Measurements from ENCODE around the gene HVCN1. TPM values are rescaled to one million over a fixed set of nuclear protein-coding genes. Genes with fewer than 3 reads are reported as not detected.

Gene HVCN1
- total RNA-seq, 6 experiments from 2014 or later, result 0.55 to 2.4 (median 1.6) TPM

DNA sequence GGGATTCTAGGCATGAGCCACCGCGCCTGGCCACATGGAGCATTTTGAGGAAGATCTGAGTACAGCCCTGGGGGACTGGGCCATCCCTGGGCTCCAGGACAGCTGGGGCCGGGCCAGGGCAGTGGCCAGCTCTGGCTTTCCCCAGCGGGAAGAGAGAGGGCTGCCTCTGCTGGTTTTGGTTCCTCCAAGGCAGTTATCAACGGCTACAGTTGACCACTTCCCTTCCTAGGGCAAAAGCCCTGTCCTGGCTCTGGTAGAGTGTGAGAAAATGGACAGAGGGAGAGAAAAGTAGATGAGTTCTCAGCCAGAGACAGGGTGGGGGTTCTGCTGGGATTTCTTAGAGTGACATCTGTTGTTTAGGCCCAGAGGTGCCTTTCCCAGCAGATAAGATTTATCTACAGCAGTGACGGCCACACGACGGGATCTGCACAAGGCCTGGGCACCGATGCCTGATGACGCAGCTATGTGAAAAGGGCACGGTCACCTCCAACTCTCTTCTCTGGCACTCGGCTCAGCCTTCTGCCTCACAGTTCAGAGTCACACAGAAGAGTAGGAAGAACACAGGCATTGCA lies 5.5 kb upstream of the HVCN1 start:
- ATAC-seq (peak; percentile 37 to 54 (median 45)), DNase-seq (peak in 2 of 3 donors; percentile 53 to 68)
- TF ChIP-seq POLR2A (IDR thresholded peaks at IDR 0.05), result no peak
- TF ChIP-seq, protein P1, sequence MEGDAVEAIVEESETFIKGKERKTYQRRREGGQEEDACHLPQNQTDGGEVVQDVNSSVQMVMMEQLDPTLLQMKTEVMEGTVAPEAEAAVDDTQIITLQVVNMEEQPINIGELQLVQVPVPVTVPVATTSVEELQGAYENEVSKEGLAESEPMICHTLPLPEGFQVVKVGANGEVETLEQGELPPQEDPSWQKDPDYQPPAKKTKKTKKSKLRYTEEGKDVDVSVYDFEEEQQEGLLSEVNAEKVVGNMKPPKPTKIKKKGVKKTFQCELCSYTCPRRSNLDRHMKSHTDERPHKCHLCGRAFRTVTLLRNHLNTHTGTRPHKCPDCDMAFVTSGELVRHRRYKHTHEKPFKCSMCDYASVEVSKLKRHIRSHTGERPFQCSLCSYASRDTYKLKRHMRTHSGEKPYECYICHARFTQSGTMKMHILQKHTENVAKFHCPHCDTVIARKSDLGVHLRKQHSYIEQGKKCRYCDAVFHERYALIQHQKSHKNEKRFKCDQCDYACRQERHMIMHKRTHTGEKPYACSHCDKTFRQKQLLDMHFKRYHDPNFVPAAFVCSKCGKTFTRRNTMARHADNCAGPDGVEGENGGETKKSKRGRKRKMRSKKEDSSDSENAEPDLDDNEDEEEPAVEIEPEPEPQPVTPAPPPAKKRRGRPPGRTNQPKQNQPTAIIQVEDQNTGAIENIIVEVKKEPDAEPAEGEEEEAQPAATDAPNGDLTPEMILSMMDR (IDR thresholded peaks at IDR 0.05), result no peak
- peaks cover 0 to 8% (median 0%) of the 10 kb centered on the region in 4 donors for H3K4me1 ChIP-seq
- no peaks in the 10 kb centered on the region for H3K9me3 ChIP-seq
- no peak overlapping the region for H3K4me3 ChIP-seq
- H3K36me3 ChIP-seq, result no peaks in the 10 kb centered on the region
- no peaks in the 10 kb centered on the region for H3K27me3 ChIP-seq
- H3K27ac ChIP-seq, result peak overlapping the region in 1 of 3 donors; percentile 2
- intact Hi-C loops (cut with DNase I), result no loop called here
- 57% methylated on average over 8 of the region's 12 CpGs for WGBS (ENCODE audit: insufficient coverage, low coverage, low lambda C conversion rate, missing lambda C conversion rate)

GRCh38 chr12:110693731-110694130 lies 4.8 kb upstream of the HVCN1 start:
- 68% methylated on average over 7 of the region's 7 CpGs for WGBS (ENCODE audit: insufficient coverage, low coverage, low lambda C conversion rate, missing lambda C conversion rate)
- no peaks in the 10 kb centered on the region for H3K27me3 ChIP-seq
- no peaks in the 10 kb centered on the region for H3K36me3 ChIP-seq
- H3K9me3 ChIP-seq, result no peaks in the 10 kb centered on the region
- ATAC-seq (no peak), DNase-seq (no peak)
- H3K27ac ChIP-seq, result peak overlapping the region in 1 of 3 donors; percentile 2
- peaks cover 0 to 8% (median 0%) of the 10 kb centered on the region in 4 donors for H3K4me1 ChIP-seq
- no peak for TF ChIP-seq POLR2A (IDR thresholded peaks at IDR 0.05)
- TF ChIP-seq, protein P1 (IDR thresholded peaks at IDR 0.05), result no peak
- H3K4me3 ChIP-seq, result no peak overlapping the region
- intact Hi-C loops (cut with DNase I), result no loop called here

DNA sequence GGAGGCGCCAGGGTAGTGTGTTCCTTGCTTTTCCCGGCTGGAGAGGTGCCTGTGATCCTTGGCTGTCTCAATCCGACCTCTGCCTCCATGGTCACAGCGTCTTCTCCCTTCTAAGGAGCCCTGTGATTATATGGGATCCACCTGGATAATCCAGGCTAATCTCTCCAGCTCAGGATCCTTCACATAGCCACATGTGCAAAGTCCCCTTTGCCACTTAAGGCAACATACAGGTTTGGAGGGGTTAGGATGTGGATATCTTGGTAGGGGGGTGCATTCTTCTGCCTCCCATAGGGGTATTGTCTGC lies 1.2 kb upstream of the HVCN1 start:
- no peak for ATAC-seq
- DNase-seq, result no peak
- intact Hi-C loops (cut with DNase I), result no loop called here

GRCh38 chr12:110689281-110690126 lies 589 bp upstream of the HVCN1 start:
- peaks cover 0 to 8% (median 0%) of the 10 kb centered on the region in 4 donors for H3K4me1 ChIP-seq
- WGBS (ENCODE audit: insufficient coverage, low coverage, low lambda C conversion rate, missing lambda C conversion rate), result 29% methylated on average over 5 of the region's 38 CpGs
- no peaks in the 10 kb centered on the region for H3K9me3 ChIP-seq
- ATAC-seq, result peak; percentile 58 to 59 (median 58)
- H3K4me3 ChIP-seq, result peak overlapping the region; percentile 53 to 55 (median 54)
- H3K36me3 ChIP-seq, result no peaks in the 10 kb centered on the region
- TF ChIP-seq POLR2A (IDR thresholded peaks at IDR 0.05), result no peak
- TF ChIP-seq, protein P1 (IDR thresholded peaks at IDR 0.05), result no peak
- DNase-seq, result peak; percentile 53 to 63 (median 62)
- H3K27ac ChIP-seq, result peak overlapping the region; percentile 33 to 65 (median 44)
- intact Hi-C loops (cut with DNase I), result no loop called here
- no peaks in the 10 kb centered on the region for H3K27me3 ChIP-seq

More for the DNA sequence above, 1.2 kb upstream of the HVCN1 start:
- no peak overlapping the region for H3K4me3 ChIP-seq
- TF ChIP-seq, protein P1 (IDR thresholded peaks at IDR 0.05), result no peak
- no peak for TF ChIP-seq POLR2A (IDR thresholded peaks at IDR 0.05)
- peaks cover 0 to 8% (median 0%) of the 10 kb centered on the region in 4 donors for H3K4me1 ChIP-seq
- H3K27ac ChIP-seq, result no peak overlapping the region
- no peaks in the 10 kb centered on the region for H3K36me3 ChIP-seq
- 70% methylated on average over 2 of the region's 4 CpGs for WGBS (ENCODE audit: insufficient coverage, low coverage, low lambda C conversion rate, missing lambda C conversion rate)
- no peaks in the 10 kb centered on the region for H3K9me3 ChIP-seq
- H3K27me3 ChIP-seq, result no peaks in the 10 kb centered on the region
